Forelimb muscle (tissue), 1 donor: ENCODE measurements around the gene WDR33. TPM values are rescaled to one million over a fixed set of nuclear protein-coding genes. Genes with fewer than 3 reads are reported as not detected.
"Not testable (repeated sequence)": the region's sequence is repeated elsewhere in the genome, so short reads cannot be mapped to it uniquely, and the experiment has no call there.

Experiments used
- DNase-seq: peaks from one replicate; pipeline ENCODE4 v3.0.0-alpha.2; 2013; ENCODE audit warnings: low read depth
- polyA plus RNA-seq: library from polyadenylated mRNA; unstranded; fragments of 120-200 nt; gene quantifications from one replicate; pipeline ENCODE4 v1.2.1, GENCODE V29; 2013; ENCODE audit not compliant: insufficient read length

The WDR33 gene
- polyA plus RNA-seq, 1 donor: 29.3 TPM

DNA sequence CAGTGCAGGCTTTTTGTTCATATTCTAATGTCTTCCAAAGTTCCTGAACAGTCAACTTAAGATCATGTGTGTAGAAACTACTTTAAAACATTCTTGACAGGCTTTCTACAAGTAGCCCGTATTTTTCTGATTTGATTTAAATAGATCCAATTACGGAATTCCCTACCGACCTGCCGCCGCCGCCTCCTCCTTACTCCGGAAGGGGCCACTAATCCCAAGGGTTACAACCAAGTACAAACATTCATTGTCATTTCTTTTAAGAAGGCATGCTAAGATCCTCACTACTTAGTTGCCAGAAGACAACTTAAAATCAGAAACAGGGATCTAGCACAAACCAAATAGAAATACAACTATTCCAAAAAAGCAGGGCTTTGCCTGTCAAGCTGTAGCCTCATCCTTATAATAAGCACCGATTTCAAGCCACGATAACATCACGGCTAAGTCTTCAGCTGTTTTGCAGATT is 784 bp downstream of the WDR33 start:
- no peak for DNase-seq

DNA sequence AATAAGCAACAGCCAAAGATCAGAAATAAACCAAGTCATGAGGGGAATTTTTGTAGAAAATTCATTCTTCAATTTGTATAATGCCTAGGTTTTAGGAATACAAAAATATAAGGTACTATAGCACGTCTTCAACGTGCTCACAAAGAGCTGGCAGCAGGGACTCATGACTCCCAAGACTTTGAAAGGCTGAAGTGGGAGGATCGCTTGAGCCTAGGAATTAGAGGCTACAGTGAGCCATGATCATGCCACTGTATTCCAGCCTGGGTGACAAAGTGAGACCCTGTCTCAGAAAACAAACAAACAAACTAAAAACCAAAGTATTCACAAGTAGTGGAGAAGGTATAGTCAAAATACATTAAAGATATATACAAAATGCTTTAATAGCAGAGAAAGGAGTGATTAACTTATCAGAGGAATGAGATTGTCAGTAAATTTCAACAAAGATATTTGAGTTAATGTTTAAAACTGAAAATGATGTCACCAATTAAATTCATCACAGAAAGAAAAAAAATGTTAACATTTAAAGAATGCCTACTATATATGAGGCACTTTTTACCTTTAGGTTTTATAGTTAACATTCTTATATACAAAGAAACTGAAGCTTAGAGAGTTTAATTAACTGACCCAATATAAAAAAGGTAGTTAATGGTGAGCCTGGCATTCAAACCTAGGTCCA is 3.2 kb downstream of the WDR33 start:
- DNase-seq: no peak

DNA sequence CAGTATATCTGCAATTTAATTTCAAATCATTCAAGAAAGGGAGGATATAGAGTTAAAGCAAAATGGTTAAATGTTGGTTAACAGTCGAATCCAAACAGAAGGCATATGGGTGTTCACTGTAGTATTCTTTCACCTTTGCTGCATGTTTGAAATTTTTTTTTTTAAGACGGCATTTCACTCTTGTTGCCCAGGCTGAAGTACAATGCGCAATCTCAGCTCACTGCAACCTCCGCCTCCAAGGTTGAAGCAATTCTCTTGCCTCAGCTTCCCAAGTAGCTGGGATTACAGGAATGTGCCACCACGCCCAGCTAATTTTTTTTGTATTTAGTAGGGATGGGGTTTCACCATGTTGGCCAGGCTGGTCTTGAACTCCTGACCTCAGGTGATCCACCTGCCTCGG is 4.1 kb downstream of the WDR33 start:
- not testable (repeated sequence) for DNase-seq

DNA sequence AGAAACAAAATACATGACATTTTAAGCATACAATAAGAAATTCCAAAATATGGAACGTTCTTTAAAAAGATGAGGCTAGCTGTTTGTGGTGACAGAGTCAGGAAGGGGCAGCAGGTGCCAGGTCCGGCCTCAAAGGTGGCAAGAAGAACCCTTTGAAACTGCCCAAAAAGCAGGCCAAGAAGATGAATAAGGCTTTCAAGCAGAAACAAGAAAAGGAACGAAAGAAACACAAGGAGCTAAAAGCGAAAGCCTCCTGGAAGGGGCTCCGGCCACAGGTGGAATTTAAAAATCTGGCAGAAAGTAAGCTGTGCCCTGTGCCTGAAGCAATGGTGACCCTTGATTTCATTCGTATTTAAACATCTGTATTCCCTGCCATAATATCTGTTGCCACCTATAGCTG is 5.5 kb downstream of the WDR33 start:
- no peak for DNase-seq

DNA sequence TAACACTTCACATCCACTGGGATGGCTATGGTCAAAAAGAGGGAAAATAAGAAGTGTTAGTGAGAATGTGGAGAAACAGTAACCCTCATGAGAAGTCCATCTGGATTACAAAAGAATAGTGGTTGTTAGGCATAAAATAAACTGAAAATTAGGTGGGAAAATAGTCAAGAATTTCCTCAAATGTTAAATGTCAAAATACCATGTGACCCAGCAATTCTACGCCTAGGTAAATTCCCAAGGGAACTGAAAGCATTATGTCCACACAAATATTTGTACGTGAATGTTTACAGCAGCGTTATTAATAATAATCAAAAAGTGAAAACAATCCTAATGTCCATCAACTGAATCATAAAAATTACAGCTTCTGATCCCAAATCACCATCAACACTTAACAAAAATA is 11.0 kb downstream of the WDR33 start:
- DNase-seq: no peak

DNA sequence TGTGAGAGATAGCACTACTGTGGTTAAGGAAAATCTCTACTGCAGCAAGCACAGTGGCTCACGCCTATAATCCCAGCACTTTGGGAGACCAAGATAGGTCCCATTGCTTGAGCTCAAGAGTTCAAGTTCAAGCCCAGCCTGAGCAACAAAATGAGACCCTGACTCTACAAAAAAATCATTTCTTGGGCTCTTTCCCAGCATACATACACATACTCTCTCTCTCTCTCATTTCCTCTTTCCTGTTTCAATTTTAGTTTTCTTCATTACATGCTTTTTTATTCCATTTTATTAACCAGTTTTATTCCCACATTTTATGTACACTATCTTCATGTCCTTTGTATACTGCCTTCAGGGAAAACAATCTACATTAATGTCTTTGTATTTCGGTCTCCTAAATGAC is 14.6 kb downstream of the WDR33 start:
- no peak for DNase-seq

DNA sequence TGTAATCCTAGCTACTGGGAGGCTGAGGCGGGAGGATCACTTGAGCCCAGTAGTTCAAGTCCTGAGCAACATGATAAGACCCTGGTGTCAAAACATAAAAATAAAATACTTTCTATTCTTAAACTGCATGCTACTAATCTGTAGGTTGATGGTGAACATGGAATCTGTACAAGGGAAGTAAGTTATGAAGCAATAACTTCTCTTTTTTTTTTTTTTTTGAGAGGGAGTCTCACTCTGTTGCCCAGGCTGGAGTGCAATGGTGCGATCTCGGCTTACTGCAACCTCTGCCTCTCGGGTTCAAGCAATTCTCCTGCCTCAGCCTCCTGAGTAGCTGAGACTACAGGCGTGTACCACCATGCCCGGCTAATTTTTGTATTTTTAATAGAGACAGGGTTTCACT is 16.1 kb downstream of the WDR33 start:
- DNase-seq: not testable (repeated sequence)

DNA sequence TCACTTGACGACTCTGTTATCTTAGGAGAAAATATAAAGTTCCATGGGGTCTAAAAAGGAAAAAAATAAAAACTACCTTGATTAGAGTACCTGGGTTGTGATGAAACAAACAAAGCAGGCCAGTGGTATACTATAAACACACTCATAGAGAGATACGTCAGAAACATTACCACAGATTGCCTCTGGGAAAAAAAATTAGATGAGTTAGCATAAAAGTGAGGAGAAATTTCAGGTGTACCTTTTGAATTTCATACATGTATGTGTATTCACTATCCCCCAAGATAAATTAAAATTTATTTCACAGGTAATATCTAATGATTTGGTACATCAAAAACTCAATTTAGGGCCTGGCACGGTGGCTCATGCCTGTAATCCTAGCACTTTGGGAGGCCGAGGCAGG is 18.2 kb downstream of the WDR33 start:
- no peak for DNase-seq

DNA sequence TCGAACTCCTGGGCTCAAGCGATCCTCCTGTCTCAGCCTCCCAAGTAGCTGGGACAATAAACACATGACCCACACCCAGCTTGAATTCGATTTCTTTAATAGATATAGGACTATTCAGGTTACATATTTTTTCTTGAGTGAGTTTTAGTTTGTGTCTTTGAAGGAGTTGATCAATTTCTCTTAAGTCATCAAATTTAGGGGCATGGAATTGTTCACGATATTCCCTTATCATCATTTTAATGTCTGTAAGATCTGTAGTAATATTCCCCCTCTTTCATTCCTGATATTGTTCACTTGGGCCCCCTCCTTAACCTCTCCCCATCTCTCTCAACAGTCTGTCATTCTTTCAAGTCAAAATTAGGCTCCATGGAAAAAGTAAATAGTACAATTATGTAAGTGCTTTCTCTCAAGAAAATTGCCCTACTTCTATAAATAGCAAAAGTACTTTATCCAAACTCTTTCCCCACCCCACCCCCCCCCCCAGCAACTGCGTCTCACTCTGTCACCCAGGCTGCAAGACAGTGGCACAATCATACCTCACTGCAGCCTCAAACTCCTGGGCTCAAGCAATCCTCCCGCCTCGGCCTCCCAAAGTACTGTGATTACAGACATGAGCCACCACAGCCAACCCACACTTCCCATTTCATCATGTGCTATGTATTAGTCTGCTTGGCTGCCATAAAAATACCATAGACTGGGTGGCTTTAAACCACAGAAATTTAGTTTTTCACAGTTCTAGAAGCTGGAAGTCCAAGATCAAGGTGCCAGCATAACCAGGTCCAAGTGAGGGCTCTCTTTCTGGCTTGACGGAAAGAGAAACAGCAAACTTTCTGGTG is 20.1 kb downstream of the WDR33 start:
- DNase-seq: no peak

DNA sequence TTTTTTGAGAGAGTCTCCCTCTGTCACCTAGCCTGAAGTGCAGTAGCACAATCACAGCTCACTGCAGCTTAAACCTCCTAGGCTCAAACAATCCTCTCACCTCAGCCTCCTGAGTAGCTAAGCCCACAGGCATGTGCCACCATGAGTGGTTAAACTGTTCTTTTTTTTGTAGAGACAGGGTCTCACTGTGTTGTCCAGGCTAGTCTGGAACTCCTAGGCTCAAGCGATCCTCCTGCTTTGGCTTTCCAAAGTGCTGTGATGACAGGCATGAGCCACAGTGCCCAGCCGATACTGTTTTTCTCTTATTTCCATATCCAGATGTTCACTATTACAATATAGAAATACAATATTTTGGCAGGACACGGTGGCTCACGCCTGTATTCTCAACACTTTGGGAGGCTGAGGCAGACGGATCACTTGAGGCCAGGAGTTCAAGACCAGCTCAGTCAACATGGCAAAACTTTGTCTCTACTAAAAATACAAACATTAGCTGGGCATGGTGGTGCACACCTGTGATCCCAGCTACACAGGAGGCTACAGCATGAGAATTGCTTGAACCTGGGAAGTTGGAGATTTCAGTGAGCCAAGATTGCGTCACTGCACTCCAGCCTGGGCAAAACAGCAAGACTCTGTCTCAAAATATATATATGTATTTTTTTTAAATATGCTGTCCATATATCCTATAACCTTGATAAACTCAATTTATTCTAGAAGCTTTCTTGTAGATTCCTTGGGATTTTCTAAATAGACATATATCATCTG is 24.7 kb downstream of the WDR33 start:
- DNase-seq: no peak

DNA sequence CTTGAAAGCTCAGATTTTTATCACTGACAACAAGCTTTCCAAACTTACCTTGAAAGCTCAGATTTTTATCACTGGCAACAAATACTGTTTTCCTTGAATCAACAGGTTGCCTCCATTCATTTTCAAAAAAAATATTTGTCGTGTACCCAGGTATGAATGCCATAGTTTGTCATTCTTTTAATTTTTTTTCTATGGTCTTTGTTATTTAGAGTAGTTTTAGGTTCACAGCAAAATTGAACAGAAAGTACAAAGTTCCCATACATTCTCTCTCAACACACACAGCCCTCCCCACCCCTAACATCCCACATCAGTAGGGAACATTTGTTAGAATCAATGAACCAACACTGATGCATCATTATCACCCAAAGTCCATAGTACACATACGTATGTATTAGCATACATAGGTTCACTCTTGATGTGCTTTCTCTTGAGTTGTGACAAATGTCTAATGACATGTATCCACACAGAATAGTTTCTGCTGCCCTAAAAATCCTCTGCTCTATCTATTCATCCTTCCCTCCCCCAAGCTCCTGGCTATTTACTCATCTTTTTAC is 25.9 kb downstream of the WDR33 start:
- DNase-seq: no peak

DNA sequence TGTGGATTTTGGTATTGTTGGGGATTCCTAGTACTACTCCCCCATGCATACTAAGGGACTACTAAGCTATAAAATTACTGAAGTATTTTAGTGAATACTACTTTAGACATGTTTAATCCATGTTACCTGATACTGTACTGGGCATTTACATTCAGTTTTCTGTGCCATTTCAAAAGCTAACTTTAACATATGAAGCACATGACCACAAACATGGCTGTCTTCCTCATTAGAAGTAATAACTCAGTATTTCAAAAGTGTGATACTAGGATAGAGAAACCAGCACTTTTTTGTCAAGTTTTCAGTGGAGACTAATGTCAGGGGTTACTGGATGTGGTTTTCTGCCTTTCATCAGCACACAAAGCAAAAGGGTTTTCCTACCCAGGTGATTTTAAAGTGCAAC is 27.9 kb downstream of the WDR33 start:
- no peak for DNase-seq

DNA sequence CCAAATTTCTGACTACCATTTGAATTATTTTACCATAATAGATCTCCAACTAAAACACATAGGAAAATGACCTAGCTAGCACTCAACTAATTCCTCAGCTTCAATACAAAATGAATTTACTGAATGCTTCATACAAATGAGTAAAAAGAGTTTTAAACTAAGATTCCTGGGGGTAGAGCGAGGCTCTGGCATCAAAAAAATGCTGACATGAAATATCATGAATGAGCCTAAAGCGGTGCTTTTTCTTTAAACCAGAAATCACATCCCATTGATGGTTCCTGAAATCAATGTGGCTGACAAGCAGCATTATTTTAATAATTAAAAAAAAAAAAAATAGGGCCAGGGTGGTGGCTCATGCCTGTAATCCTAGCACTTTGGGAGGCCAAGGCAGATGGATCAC is 32.1 kb downstream of the WDR33 start:
- DNase-seq: no peak

DNA sequence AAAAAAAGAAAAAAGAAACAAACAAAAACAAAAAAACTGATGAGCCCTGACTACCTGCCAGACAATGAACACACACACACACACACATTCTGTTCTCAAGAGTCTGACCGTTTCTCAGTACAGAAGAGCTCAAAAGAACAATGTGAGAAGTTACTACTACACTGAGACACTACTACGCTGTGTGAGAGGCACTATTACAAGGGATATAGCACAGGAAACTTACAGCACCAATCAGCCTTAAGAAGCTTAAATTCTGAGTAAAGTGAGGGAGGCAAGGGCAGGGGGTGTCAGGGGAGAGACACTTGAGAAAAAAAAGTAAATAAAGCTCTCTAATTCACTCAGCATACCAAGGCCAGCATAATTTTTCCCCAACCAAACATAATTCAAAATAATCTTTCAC is 32.5 kb downstream of the WDR33 start:
- no peak for DNase-seq

DNA sequence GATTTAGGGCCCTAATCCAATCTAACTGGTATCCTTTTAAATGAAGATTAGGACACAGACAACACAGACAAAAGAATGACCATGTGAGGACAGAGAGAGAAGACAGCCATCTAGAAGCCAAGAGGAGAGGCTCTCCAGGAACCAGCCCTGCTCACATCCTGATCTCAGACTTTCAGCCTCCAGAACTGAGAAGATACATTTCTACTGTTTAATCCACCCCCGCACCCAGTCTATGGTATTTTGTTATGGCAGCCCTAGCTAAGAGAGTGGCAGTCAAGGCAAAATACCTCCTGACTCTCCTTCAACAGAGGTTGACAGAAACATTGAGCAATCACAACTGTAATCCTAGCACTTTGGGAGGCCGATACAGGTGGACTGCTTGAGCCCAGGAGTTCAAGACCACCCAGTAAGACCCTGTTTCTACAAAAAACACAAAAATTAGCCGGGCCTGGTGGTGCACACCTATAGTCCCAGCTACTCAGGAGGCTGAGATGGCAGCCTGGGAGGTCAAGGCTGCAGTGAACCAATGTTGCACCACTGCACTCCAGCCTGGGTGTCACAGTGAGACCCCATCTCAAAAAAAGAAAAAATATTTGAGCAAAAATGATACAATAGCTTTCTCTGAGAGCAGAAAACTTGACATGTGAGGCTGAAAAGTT is 34.7 kb downstream of the WDR33 start:
- DNase-seq: no peak

DNA sequence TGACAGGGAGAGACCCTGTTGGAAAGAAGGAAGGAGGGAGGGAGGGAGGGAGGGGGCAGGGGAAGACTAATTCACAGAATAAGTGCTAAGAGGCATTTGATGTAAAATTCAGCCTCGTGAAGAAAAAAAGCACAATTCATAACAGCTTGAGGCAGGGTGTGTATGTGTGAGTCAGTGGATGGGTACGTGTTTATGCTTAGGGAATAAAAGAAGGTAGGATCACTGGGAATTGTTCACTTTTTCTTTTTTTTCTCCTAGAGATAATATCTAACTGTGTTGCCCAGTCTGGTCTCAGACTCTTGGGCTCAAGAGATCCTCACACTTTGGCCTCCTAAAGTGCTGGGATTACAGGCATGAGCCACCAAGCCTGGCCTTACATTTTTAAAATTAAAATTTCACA is 39.2 kb downstream of the WDR33 start:
- DNase-seq: no peak

DNA sequence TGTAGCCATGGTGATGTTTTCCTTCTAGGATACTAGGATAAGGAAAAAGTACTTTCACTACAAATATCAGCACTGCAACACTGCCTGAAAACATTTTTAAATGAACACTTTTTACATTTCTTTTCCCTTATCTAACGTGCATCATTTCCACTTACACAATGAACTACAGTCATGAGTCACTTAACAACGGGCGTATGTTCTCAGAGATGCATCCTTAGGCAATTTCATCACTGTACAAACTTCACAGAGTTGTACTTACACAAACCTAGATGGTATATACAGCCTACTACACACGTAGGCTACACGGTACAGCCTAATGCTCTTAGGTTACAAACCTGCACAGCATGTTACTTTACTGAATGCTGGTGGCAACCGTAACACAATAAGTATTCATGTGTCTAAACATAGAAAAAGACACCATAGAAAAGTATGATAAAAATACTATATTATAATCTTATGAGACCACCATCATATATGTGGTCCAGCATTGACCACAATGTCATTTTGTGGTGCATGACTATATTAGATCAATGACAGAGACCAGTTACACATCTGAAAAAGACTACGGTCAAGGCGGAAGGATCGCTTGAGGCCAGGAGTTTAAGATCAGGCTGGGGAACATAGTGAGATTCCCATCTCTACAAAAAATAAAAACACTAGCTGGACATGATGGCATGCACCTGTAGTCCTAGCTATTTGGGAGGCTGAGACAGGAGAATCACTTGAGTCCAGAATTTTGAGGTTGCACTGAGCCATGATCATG is 39.8 kb downstream of the WDR33 start:
- DNase-seq: no peak

DNA sequence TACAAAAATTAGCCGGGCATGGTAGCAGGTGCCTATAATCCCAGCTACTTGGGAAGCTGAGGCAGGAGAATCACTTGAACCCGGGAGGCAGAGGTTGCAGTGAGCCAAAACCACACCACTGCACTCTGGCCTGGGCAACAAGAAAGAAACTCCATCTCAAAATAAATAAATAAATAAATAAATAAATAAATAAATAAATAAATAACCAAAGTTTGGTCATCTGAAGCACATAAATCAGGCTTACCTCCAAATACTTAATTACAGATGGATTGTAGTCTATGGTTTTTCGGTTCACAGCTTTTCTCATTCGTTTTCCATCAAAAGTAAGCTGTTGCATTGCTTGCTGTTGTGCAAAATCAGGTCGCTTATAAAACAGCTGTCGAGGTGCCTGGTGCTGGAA is 40.4 kb downstream of the WDR33 start:
- not testable (repeated sequence) for DNase-seq

DNA sequence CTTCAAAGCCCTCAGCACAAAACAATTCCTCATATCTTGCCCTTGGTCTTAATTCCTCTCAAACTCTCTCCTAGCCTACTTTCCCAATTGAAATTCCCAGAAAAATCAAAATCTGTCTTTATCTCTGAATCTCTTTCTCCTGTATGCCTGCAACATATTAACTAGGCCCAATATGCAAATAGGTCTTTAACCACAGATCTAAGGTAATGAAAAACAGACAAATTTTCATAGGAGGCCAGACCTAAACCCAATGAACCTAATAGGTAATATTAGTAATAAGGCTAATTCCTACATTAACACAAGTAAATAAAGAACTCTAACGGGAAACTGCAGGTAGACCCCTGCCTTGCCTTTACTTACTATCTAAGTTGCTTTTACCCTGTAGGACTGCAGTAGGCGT is 41.4 kb downstream of the WDR33 start:
- no peak for DNase-seq

DNA sequence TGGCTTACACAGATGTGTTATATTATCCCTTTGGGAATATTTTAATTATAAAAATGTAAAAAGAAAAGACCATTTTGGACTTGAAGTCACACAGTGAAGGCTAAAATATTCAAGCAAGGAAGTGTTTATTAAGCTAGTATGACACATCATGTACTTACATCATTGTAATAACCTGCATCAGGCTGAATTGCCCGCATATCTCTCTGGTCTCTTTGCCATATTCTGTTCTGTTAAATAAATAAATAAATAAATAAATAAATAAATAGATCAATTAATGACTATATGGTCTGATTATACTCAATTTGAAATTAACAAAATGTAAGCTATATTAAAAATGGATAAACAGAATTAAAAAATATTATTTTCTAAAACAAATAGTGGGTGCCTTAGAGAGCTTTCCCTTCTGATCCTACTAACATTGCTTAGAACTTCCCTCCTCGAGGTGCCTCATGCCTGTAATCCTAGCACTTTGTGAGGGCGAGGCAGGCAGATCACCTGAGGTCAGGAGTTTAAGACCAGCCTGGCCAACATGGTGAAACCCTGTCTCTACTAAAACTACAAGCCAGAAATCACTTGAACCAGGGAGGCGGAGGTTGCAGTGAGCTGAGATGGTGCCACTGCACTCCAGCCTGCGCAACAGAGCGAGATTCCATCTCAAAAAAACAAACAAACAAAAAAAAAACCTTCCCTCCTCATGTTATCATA is 42.0 kb downstream of the WDR33 start:
- no peak for DNase-seq
